Suprapubic skin (tissue), 4 donors: ENCODE measurements around the gene OTUD7B. TPM values are rescaled to one million over a fixed set of nuclear protein-coding genes. Genes with fewer than 3 reads are reported as not detected.

ENCODE experiments used
- DNase-seq, 2 donors: peaks; one replicate each; pipeline ENCODE4 v3.0.0-alpha.2; 2019; ENCODE audit warnings: low spot score in 2 of 2
- H3K27ac ChIP-seq: fragments of 200-600 bp; sonication (generic); one replicate; pipeline ENCODE4 v1.5.1; 2019
- H3K27me3 ChIP-seq: fragments of 200-600 bp; sonication (generic); one replicate; pipeline ENCODE4 v1.5.1; 2019
- H3K36me3 ChIP-seq: fragments of 200-600 bp; sonication (generic); one replicate; pipeline ENCODE4 v1.5.1; 2019
- H3K4me1 ChIP-seq: fragments of 200-600 bp; sonication (generic); one replicate; pipeline ENCODE4 v1.5.1; 2019
- H3K4me3 ChIP-seq: fragments of 200-600 bp; sonication (generic); one replicate; pipeline ENCODE4 v1.5.1; 2019; ENCODE audit warnings: mild to moderate bottlenecking
- H3K9me3 ChIP-seq: fragments of 200-600 bp; sonication (generic); one replicate; pipeline ENCODE4 v1.5.1; 2019
- EP300 ChIP-seq: sonication (generic); formaldehyde crosslinking; IDR thresholded peaks from one replicate; pipeline ENCODE4 v1.6.1; 2017; ENCODE audit warnings: antibody characterized with exemption
- POLR2A ChIP-seq, 2 donors: fragments of 450-650 bp; IDR thresholded peaks; one replicate each; pipeline ENCODE4 v1.6.1; 2017; ENCODE audit warnings: antibody characterized with exemption in 2 of 2, mild to moderate bottlenecking in 2 of 2, moderate library complexity in 2 of 2
- POLR2AphosphoS5 ChIP-seq, 3 donors: sonication (generic); formaldehyde crosslinking; IDR thresholded peaks; one replicate each; pipeline ENCODE4 v1.6.1; 2017; ENCODE audit warnings: antibody characterized with exemption in 3 of 3
- WGBS: methylation state at CpG from one replicate; pipeline ENCODE4 v1.1.5; 2018; 5-methylcytosine and 5-hydroxymethylcytosine counted together
- total RNA-seq, 4 donors: library from RNA; depleted of rRNA; stranded (reverse); fragments of >200 nt; gene quantifications; one replicate each; pipeline ENCODE4 v1.1.0, GENCODE V29; 2016
- TF ChIP-seq, protein P1 (sequence below), 2 donors: fragments of 200-600 bp in 1 of 2; fragments of 450-650 bp in 1 of 2; sonication (generic) in 1 of 2; IDR thresholded peaks; one replicate each; pipeline ENCODE4 v1.5.1; 2016 to 2019; ENCODE audit warnings: antibody characterized with exemption in 2 of 2, mild to moderate bottlenecking in 1 of 2, moderate library complexity in 1 of 2

The OTUD7B gene
- total RNA-seq, 4 donors from 2014 or later, result 11.0 to 19.2 (median 15.0) TPM

DNA sequence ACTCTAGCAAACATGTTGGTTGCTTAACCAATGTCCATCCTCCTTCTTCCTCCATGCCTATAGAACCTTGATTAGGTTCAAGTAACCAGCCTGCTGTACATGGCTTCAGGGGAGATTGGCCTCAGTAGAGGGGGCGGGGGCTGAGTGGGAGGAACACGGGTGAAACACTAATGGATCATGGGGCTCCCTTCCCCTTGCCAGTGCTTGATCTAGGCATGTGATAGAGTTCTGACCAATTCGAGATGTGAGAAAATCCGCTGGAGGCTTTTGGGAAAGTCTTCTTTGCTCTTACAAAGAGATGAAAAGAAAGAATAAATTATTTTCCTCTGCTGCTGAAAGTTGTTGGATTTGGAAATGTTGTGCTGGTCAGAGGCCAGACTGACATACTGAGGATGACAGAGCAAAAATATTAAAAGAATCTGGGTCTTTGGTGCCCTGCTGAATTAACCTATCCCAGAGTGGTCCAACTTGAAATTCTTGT is 5.2 kb upstream of the OTUD7B start:
- DNase-seq, result peak in 1 of 2 donors; percentile 85
- 44% methylated on average over 4 of the region's 4 CpGs for WGBS
- peak overlapping the region; percentile 27 for H3K27ac ChIP-seq

DNA sequence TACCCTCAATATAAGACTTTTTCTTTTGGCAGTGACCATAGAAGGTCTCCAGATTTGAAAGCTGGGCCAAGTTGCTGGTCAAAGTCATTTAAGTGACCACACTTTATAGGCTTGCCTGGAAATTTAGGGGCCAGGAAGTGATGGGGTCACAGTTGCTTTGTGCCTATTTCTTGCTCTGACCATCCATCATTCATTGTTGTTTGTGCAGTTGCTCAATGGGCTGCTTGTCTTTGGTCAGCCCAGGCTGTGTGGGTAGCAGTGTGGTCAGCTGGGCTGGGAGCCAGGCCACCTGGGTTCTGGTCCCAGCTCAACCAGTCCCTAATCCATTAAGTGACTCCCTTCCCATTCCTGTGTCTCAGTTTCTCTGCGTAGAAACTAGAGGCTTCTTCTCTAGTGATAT is 2.1 kb upstream of the OTUD7B start:
- H3K4me3 ChIP-seq, result no peak overlapping the region
- peaks cover 24% of the 10 kb centered on the region for H3K4me1 ChIP-seq
- no peak for DNase-seq
- no peaks in the 10 kb centered on the region for H3K9me3 ChIP-seq
- no peaks in the 10 kb centered on the region for H3K36me3 ChIP-seq
- no peak overlapping the region for H3K27ac ChIP-seq
- TF ChIP-seq POLR2A (IDR thresholded peaks at IDR 0.05) (no peak), POLR2AphosphoS5 (IDR thresholded peaks at IDR 0.05) (no peak)
- 100% methylated on average over 1 of the region's 1 CpG for WGBS
- H3K27me3 ChIP-seq, result no peaks in the 10 kb centered on the region

More for the DNA sequence above, 5.2 kb upstream of the OTUD7B start:
- Histone ChIP-seq H3K9me3 (no peaks in the 10 kb centered on the region), H3K36me3 (no peaks in the 10 kb centered on the region), H3K27me3 (no peaks in the 10 kb centered on the region), H3K4me1 (peaks cover 4% of the 10 kb centered on the region), H3K4me3 (no peak overlapping the region)
- TF ChIP-seq POLR2AphosphoS5 (IDR thresholded peaks at IDR 0.05) (no peak), EP300 (no peak), POLR2A (IDR thresholded peaks at IDR 0.05) (no peak)
- TF ChIP-seq, protein P1, sequence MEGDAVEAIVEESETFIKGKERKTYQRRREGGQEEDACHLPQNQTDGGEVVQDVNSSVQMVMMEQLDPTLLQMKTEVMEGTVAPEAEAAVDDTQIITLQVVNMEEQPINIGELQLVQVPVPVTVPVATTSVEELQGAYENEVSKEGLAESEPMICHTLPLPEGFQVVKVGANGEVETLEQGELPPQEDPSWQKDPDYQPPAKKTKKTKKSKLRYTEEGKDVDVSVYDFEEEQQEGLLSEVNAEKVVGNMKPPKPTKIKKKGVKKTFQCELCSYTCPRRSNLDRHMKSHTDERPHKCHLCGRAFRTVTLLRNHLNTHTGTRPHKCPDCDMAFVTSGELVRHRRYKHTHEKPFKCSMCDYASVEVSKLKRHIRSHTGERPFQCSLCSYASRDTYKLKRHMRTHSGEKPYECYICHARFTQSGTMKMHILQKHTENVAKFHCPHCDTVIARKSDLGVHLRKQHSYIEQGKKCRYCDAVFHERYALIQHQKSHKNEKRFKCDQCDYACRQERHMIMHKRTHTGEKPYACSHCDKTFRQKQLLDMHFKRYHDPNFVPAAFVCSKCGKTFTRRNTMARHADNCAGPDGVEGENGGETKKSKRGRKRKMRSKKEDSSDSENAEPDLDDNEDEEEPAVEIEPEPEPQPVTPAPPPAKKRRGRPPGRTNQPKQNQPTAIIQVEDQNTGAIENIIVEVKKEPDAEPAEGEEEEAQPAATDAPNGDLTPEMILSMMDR (IDR thresholded peaks at IDR 0.05), result no peak

DNA sequence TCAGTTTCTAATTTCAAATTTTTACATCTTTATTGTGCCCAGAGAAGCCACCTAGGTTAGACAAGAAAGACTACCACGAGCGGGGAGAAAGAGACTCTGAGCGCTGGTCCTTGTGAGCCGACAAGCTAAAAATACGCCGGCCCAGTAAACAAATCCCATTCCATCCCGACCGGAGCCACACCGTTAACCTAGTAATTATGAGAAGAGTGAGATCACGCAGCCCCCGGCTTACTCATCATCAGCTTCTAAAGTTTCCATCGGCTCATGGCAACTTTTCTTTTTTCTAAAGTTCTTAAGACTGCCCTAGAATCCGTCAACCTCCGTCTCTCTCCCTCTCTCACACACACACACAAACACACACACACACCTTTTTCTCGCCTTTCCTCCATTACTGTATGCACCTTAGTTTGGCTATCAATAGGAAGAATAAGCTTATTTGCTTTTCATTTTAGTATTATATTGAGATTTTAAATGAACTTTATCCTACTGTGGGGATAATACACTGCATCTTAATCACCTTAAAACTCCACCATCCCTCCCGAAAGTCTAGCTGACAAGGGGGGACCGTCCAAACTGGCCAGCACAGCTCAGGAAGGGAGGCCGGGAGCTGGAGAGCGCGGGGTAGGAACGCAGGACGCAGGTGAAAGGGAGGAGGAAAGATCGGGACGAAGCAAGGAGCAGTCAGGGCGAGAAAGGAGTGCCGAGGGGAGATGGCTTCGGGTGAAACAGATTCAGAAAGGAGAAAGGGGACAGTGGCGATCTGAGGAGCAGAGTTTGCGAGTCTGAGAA is 728 bp downstream of the OTUD7B start:
- DNase-seq, result peak in 1 of 2 donors; percentile 75
- H3K4me1 ChIP-seq, result peaks cover 33% of the 10 kb centered on the region
- peak overlapping the region; percentile 95 for H3K27ac ChIP-seq
- no peak for TF ChIP-seq POLR2AphosphoS5 (IDR thresholded peaks at IDR 0.05)
- TF ChIP-seq POLR2A (IDR thresholded peaks at IDR 0.05), result peak in 1 of 2 donors; percentile 10
- no peaks in the 10 kb centered on the region for H3K27me3 ChIP-seq
- H3K36me3 ChIP-seq, result no peaks in the 10 kb centered on the region
- H3K4me3 ChIP-seq, result peak overlapping the region; percentile 77
- under 1% methylated on average over 29 of the region's 29 CpGs for WGBS
- no peaks in the 10 kb centered on the region for H3K9me3 ChIP-seq

DNA sequence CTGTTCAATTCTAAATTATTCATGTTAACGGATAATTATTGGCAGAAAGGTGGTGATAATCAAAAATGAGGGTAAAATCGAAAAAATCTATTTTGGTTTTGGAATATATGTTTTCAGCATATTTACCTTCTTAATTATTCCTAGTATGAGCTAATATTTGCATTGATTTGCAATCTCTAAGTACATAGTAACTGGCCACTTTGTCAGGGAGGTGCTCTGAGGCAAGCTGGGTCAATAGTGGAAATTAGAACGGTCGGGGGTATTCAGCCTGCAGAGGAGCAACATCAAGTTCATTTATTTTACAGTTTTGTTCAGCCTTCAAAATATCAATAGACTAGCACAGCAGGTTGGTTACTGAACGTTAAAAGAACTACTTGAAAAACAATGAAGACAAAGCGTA is 1.8 kb downstream of the OTUD7B start:
- 52% methylated on average over 6 of the region's 6 CpGs for WGBS
- no peak for TF ChIP-seq EP300
- TF ChIP-seq, protein P1 (IDR thresholded peaks at IDR 0.05), result no peak
- no peak for TF ChIP-seq POLR2A (IDR thresholded peaks at IDR 0.05)
- TF ChIP-seq POLR2AphosphoS5 (IDR thresholded peaks at IDR 0.05), result no peak
- Histone ChIP-seq H3K27ac (peak overlapping the region; percentile 95), H3K36me3 (peaks cover under 1% of the 10 kb centered on the region), H3K27me3 (no peaks in the 10 kb centered on the region), H3K4me3 (peak overlapping the region; percentile 77), H3K4me1 (peaks cover 33% of the 10 kb centered on the region), H3K9me3 (no peaks in the 10 kb centered on the region)
- no peak for DNase-seq

DNA sequence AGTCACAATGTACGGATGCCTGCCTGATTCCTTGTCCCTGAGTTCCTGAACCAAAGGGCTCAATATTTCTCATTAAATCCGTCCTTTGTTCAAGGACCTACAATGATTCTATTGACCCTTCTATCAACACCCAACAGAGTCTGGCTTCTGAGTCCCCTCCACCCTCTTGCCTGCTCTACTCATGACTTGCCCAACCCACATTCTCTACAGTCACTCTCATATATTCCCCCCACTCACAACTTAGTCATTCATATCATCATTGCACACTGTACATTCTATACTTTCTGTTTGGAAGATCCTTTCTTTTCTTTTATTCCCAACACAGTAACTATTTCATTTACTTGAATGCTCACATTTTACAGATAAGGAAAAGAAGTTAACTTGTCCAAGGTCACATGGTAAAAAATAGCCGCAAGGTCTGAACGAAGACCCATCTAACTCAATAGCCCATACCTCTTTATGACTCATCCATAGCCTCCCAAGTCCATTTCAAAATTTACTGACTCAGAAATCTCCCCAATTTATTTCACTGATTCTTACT is 3.6 kb downstream of the OTUD7B start:
- Histone ChIP-seq H3K27ac (no peak overlapping the region), H3K9me3 (no peaks in the 10 kb centered on the region), H3K36me3 (peaks cover 3% of the 10 kb centered on the region), H3K4me1 (peaks cover 33% of the 10 kb centered on the region), H3K27me3 (no peaks in the 10 kb centered on the region), H3K4me3 (no peak overlapping the region)
- TF ChIP-seq POLR2AphosphoS5 (IDR thresholded peaks at IDR 0.05) (no peak), POLR2A (IDR thresholded peaks at IDR 0.05) (no peak), EP300 (no peak)
- TF ChIP-seq, protein P1 (IDR thresholded peaks at IDR 0.05), result no peak
- 84% methylated on average over 4 of the region's 4 CpGs for WGBS
- no peak for DNase-seq

DNA sequence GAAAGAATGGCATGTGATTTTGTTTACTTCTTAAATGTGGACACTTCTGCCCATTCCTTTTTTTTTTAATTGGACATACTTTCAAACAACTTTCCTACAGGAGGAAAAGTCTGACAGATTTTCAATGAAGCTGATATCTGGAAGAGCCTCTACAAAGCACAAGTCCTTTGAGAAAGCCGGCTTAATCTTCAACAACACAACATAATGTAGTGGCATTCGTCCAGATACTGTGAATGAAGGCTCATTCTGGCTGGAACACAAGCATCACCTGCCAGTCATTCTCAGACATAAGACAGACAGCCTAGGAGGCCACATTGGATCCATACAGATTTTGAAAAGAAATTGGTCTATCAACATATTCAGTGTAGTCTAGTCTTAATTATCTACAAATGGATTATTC is 4.9 kb downstream of the OTUD7B start:
- peaks cover 4% of the 10 kb centered on the region for H3K36me3 ChIP-seq
- no peaks in the 10 kb centered on the region for H3K9me3 ChIP-seq
- no peaks in the 10 kb centered on the region for H3K27me3 ChIP-seq
- DNase-seq, result no peak
- H3K4me3 ChIP-seq, result no peak overlapping the region
- H3K27ac ChIP-seq, result no peak overlapping the region
- TF ChIP-seq POLR2A (IDR thresholded peaks at IDR 0.05) (no peak), EP300 (no peak), POLR2AphosphoS5 (IDR thresholded peaks at IDR 0.05) (no peak)
- TF ChIP-seq, protein P1 (IDR thresholded peaks at IDR 0.05), result no peak
- H3K4me1 ChIP-seq, result peaks cover 39% of the 10 kb centered on the region
- 67% methylated on average over 2 of the region's 2 CpGs for WGBS
